C4-2B (cell line): ENCODE data around the gene HID1.

ENCODE experiments used
- H3K27ac ChIP-seq: fragments of 450-650 bp; 2 replicates; pipeline ENCODE4 v1.5.1; 2017
- ZFX ChIP-seq: fragments of 450-650 bp; IDR thresholded peaks from 2 replicates; pipeline ENCODE4 v1.6.1; 2017
- TF ChIP-seq, protein P1 (sequence below): fragments of 450-650 bp; conservative IDR thresholded peaks from 2 replicates; pipeline ENCODE4 v1.5.1; 2017; ENCODE audit warnings: mild to moderate bottlenecking

HID1 gene

DNA sequence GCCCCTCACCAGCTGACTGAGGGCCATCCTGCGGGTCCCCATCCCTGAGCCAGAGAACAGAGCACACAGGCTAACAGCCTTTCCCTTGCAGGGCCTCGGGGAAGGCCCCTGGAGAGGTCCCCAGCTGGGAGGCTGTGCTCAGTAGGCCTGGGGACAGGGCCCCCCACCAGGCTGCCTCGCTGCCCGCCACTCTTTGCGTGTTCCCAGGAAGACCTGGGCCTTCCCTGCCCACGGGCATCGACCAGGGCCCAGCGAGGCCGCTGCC lies 785 bp downstream of the HID1 start:
- peak overlapping the region; percentile 95 for H3K27ac ChIP-seq
- TF ChIP-seq, protein P1, sequence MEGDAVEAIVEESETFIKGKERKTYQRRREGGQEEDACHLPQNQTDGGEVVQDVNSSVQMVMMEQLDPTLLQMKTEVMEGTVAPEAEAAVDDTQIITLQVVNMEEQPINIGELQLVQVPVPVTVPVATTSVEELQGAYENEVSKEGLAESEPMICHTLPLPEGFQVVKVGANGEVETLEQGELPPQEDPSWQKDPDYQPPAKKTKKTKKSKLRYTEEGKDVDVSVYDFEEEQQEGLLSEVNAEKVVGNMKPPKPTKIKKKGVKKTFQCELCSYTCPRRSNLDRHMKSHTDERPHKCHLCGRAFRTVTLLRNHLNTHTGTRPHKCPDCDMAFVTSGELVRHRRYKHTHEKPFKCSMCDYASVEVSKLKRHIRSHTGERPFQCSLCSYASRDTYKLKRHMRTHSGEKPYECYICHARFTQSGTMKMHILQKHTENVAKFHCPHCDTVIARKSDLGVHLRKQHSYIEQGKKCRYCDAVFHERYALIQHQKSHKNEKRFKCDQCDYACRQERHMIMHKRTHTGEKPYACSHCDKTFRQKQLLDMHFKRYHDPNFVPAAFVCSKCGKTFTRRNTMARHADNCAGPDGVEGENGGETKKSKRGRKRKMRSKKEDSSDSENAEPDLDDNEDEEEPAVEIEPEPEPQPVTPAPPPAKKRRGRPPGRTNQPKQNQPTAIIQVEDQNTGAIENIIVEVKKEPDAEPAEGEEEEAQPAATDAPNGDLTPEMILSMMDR = no peak
- TF ChIP-seq ZFX = peak; percentile 79; the same call in 1 of the 2 replicates

DNA sequence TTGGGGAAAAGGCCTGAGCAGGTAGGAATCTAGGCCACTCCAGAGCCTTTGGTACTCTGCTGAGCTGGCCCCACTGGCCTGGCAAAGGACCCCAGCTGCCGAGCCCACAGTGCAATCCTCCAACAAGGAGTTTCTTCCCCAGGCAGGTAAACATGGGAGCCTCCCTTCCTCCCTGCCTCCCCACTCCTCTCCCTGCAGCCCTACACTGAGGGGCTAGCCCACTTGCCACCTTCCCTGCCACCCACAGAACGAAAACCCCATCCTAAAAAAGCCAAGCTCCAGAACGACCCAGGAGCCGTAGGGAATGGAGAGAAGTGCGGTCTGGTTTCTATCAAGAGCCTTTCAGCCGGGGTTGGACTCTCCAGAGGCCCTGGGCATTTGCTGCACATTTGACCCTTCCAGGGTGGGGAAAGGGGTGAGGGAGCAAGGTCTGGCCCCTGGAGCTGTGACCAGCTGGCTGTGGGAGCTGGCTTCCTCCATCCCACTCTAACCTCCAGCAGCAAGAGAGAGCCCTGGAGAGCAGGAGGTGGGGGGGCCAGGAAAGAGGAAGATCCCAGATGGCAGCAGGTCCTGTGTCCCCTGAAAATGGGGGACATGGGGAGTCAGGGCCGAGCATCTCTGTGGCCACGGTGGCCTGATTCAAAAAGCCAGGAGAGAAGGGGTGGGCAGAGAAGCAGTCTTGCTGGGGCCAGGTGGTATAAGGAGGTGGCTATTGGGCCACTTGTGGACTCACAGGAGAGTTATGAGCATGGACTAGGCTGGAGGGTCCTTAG lies 1.3 kb downstream of the HID1 start:
- TF ChIP-seq, protein P1 = no peak
- TF ChIP-seq ZFX = no peak
- H3K27ac ChIP-seq = peak overlapping the region; percentile 95

DNA sequence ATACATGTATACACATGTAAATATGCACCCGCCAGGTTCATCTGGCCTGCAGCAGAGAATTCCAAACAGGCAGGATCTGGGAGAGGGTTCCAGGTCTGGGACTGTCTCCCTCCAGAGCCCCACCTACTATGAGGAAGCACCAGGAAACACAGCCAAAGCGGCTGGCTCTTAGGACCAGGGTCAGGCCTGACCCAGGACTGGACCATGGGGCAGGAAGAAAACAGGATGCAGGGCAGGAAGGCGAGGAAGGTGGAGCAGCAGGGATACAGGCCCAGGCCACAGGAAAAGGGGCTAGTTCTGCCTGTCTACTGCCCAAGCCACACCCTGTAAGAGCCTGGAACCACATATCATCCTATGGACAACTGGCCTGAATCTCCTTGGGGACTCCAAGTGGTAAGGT lies 2.2 kb downstream of the HID1 start:
- H3K27ac ChIP-seq = peak overlapping the region; percentile 95
- TF ChIP-seq, protein P1 = no peak
- no peak for TF ChIP-seq ZFX

DNA sequence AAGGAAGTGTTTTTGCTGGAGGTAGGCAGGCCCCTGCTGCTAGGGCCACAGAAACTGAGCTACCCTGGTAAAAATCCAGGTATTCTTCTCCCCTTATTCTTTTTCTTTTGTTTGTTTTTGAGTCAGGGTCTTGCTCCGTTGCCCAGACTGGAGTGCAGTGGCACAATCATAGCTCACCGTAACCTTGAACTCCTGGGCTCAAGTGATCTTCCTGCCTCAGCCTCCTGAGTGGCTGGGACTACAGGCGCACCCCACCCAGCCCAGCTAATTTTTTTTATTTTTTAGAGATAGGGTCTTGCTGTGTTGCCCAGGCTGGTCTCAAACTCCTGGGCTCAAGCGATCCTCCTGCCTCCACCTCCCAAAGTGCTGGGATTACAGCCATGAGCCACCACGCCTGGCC lies 3.1 kb downstream of the HID1 start:
- H3K27ac ChIP-seq = peak overlapping the region; percentile 95

DNA sequence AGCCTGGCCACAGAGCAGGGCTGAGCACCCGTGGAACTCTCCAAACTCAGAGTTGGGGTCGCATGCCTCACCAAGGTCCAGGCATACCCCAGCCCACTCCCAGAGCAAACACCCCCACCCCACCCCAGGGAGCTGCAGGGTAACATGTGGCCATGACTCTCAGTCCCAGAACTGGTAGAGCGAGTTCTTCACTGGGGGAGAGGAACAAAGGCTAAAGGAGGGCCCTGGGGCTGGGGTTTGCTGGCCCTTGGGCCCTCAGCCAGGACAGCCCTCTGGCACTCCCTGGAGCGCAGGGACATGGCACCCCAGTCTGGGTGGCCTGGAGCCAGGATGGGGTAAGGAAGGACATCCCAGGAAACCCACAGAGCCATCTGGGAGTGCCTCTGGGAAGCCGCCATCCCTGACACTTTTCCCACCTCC lies 4.2 kb downstream of the HID1 start:
- TF ChIP-seq ZFX = no peak
- H3K27ac ChIP-seq = peak overlapping the region; percentile 95

DNA sequence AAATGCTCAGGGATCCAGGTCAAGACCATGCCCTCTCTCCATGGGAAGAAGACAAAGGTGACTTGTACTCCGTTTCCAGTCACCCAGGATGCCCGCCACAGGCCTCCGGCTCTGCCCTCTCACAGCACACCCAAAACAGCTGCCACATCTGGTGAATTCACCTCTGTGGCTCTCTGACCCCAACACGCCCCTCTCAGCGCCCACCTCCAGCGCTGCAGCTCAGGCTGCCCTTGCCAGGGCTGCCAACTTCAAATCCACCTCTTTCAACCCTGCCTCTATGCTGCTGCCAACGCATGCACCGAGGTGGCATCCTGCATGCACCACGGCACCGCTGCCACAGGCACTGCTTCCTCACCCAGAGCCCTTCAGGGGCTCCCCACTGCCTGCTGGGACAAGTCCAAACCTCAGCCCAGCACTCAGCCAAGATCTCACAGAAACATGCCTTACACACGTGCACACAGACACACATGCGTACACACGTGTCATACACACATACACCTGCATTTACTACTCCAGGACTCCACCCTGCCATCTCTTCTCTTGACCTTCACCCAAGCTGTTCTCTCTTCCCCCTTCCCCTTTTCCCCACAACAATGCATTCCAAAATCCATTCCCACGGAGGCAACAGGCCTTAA lies 7.5 kb downstream of the HID1 start:
- no peak overlapping the region for H3K27ac ChIP-seq
- no peak for TF ChIP-seq ZFX
- TF ChIP-seq, protein P1 = no peak

DNA sequence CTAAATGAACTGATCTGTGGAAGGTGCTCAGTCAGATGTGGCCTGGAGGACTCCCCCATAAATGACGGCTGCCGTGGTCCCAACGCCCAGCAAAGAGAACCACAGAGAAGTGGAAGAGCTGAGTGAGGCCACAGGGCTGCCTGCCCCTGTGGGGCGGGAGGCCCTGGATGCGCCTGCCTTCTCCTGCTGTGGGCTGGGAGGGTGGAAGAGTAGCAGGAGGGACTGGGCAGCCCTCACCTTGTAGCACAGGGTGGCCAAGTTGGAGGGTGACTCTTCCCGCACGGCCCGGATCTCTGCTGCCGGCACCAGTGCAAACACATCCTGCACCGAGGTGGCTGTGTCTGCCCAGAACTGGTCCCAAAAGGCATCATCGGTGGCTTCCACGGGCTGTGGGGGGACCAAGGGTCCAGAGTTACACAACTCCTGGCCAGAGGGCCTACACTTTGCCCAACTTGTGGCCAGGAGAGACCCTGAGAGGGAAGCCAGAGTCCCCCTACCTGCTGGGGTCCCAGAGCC lies 8.3 kb downstream of the HID1 start:
- H3K27ac ChIP-seq = no peak overlapping the region
- TF ChIP-seq, protein P1 = no peak
- TF ChIP-seq ZFX = no peak

DNA sequence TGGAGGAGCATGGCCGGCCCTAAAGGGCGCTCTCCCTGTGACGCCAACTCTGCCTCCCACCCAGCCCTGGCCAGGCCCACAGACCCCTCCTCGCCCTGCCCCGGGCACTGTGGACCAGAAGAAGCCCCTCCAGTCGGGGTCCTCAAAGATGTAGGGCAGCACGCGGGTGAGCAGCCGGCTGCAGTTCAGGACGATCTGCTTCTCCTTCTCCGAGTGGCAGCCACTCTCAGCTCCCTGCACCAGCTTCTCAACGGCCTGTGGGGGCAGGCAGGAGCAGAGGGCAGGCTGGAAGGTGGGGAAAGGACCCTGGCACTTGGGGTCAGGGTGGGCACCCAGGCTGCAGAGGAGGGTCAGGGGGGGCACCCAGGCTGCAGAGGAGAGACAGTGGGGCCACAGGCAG lies 8.9 kb downstream of the HID1 start:
- TF ChIP-seq ZFX = no peak
- TF ChIP-seq, protein P1 = no peak

More for the DNA sequence above, 8.9 kb downstream of the HID1 start:
- no peak overlapping the region for H3K27ac ChIP-seq
